SU-DHL-6 (cell line): Measurements from ENCODE around the gene EFNB1.

Source experiments
- H2AFZ ChIP-seq: fragments of 200-600 bp; sonication (generic); 2 replicates; pipeline ENCODE4 v1.6.1; 2014; ENCODE audit warnings: low read depth, mild to moderate bottlenecking, moderate library complexity, mixed read lengths, antibody characterized with exemption, low read length; ENCODE audit not compliant: severe bottlenecking
- H3F3A ChIP-seq: fragments of 200-600 bp; shearing (Covaris generic); 2 replicates; pipeline ENCODE4 v1.6.0; 2016; ENCODE audit warnings: antibody characterized with exemption, mild to moderate bottlenecking; ENCODE audit not compliant: insufficient read depth
- H3K27ac ChIP-seq: fragments of 200-600 bp; sonication (generic); 2 replicates; pipeline ENCODE4 v1.5.1; 2016; ENCODE audit warnings: low read depth, mild to moderate bottlenecking, low read length, moderate library complexity, mixed read lengths
- H3K27me3 ChIP-seq: fragments of 200-600 bp; sonication (generic), shearing (Covaris generic); 2 replicates; pipeline ENCODE4 v1.6.0; 2014; ENCODE audit warnings: mild to moderate bottlenecking, low read length
- H3K36me3 ChIP-seq: fragments of 200-600 bp; sonication (generic); 2 replicates; pipeline ENCODE4 v1.6.1; 2014; ENCODE audit warnings: mild to moderate bottlenecking, low read length, mixed read lengths
- H3K4me2 ChIP-seq: fragments of 300-600, 200-600 bp; shearing (Covaris generic), sonication (generic); 2 replicates; pipeline ENCODE4 v1.6.0; 2014; ENCODE audit warnings: low read length, low read depth, mild to moderate bottlenecking; ENCODE audit not compliant: poor library complexity, severe bottlenecking
- H3K4me3 ChIP-seq: fragments of 200-600 bp; sonication (generic); 2 replicates; pipeline ENCODE4 v1.5.1; 2014; ENCODE audit warnings: antibody characterized with exemption, low read length, mild to moderate bottlenecking, mixed read lengths; ENCODE audit not compliant: insufficient read depth, poor library complexity, severe bottlenecking
- H3K79me2 ChIP-seq: fragments of 200-600 bp; sonication (generic); 2 replicates; pipeline ENCODE4 v1.6.1; 2014; ENCODE audit warnings: mild to moderate bottlenecking, low read length, moderate library complexity; ENCODE audit not compliant: insufficient read depth
- H3K9ac ChIP-seq: fragments of 200-600 bp; sonication (generic); 2 replicates; pipeline ENCODE4 v1.7.0; 2014; ENCODE audit warnings: mild to moderate bottlenecking, low read length
- H3K9me2 ChIP-seq: fragments of 200-600 bp; sonication (generic); replicated peaks from 2 replicates; pipeline ENCODE4 v1.6.1; 2014; ENCODE audit warnings: low read length; ENCODE audit not compliant: insufficient read depth
- H3K9me3 ChIP-seq: fragments of 200-600 bp; sonication (generic); 2 replicates; pipeline ENCODE4 v1.6.1; 2014; ENCODE audit warnings: low read length, mixed read lengths; ENCODE audit not compliant: insufficient read depth
- H4K20me1 ChIP-seq: fragments of 200-600 bp; sonication (generic); 2 replicates; pipeline ENCODE4 v1.6.1; 2014; ENCODE audit warnings: low read depth, mild to moderate bottlenecking, antibody characterized with exemption, low read length, moderate library complexity, mixed read lengths
- CTCF ChIP-seq: fragments of 200-600 bp; sonication (generic); IDR thresholded peaks from one replicate; pipeline ENCODE4 v1.5.1; 2017; ENCODE audit warnings: antibody characterized with exemption, mild to moderate bottlenecking, low read length, moderate library complexity; ENCODE audit not compliant: insufficient read depth, poor library complexity, severe bottlenecking
- EZH2phosphoT487 ChIP-seq: fragments of 200-600 bp; sonication (generic), shearing (Covaris generic); conservative IDR thresholded peaks from 2 replicates; pipeline ENCODE4 v1.6.1; 2018; ENCODE audit warnings: mild to moderate bottlenecking, antibody characterized with exemption, low read length, moderate library complexity, mixed read lengths

The EFNB1 gene

GRCh38 chrX:68789966-68790365, 38.9 kb upstream of the EFNB1 start:
- Histone ChIP-seq H3K9ac (no peak overlapping the region), H3F3A (no peaks in the 10 kb centered on the region), H3K36me3 (no peaks in the 10 kb centered on the region), H3K27me3 (no peaks in the 10 kb centered on the region), H3K79me2 (no peaks in the 10 kb centered on the region), H3K9me3 (no peaks in the 10 kb centered on the region), H2AFZ (no peak overlapping the region), H3K27ac (no peak overlapping the region), H4K20me1 (no peaks in the 10 kb centered on the region), H3K4me3 (no peak overlapping the region), H3K4me2 (no peak overlapping the region), H3K9me2 (no peaks in the 10 kb centered on the region)
- TF ChIP-seq EZH2phosphoT487 (no peak), CTCF (no peak)

GRCh38 chrX:68792083-68792482, 36.7 kb upstream of the EFNB1 start:
- H3K4me2 ChIP-seq = no peak overlapping the region
- no peak overlapping the region for H3K4me3 ChIP-seq
- H3K79me2 ChIP-seq = no peaks in the 10 kb centered on the region
- no peaks in the 10 kb centered on the region for H3K9me3 ChIP-seq
- H3K27me3 ChIP-seq = no peaks in the 10 kb centered on the region
- no peaks in the 10 kb centered on the region for H4K20me1 ChIP-seq
- no peak overlapping the region for H3K9ac ChIP-seq
- H3F3A ChIP-seq = no peaks in the 10 kb centered on the region
- TF ChIP-seq CTCF (no peak), EZH2phosphoT487 (no peak)
- H3K27ac ChIP-seq = no peak overlapping the region
- H3K9me2 ChIP-seq = no peaks in the 10 kb centered on the region
- H2AFZ ChIP-seq = no peak overlapping the region
- H3K36me3 ChIP-seq = no peaks in the 10 kb centered on the region

- Histone ChIP-seq H3K4me3 (no peak overlapping the region), H3K79me2 (no peaks in the 10 kb centered on the region), H2AFZ (no peak overlapping the region)
Observed at GRCh38 chrX:68794461-68794860, 34.4 kb upstream of the EFNB1 start.

More at GRCh38 chrX:68794461-68794860, 34.4 kb upstream of the EFNB1 start:
- H3F3A ChIP-seq = no peaks in the 10 kb centered on the region
- no peaks in the 10 kb centered on the region for H3K36me3 ChIP-seq
- H3K9ac ChIP-seq = no peak overlapping the region
- TF ChIP-seq EZH2phosphoT487 = no peak
- TF ChIP-seq CTCF = no peak
- no peak overlapping the region for H3K4me2 ChIP-seq
- no peaks in the 10 kb centered on the region for H3K9me3 ChIP-seq
- H3K27ac ChIP-seq = no peak overlapping the region
- no peaks in the 10 kb centered on the region for H4K20me1 ChIP-seq
- H3K27me3 ChIP-seq = no peaks in the 10 kb centered on the region
- no peaks in the 10 kb centered on the region for H3K9me2 ChIP-seq
